HEK293T (cell line): ENCODE data around the gene SYCE3.

Source experiments
- CTCF ChIA-PET: fragments of 350-600 bp; formaldehyde crosslinking; extraction: SDS; loops from one replicate; lab custom pipeline; 2021; ENCODE audit warnings: antibody characterized with exemption, inconsistent platforms; lab: Yijun Ruan, JAX
- POLR2A ChIA-PET: fragments of 350-600 bp; formaldehyde crosslinking; extraction: SDS; loops from one replicate; lab custom pipeline; 2020; ENCODE audit warnings: antibody characterized with exemption, inconsistent platforms; lab: Yijun Ruan, JAX
- DNase-seq: peaks from one replicate; pipeline ENCODE4 v3.0.0; 2012; ENCODE audit warnings: mixed read lengths; ENCODE audit errors: extremely low spot score
- ARNT ChIP-seq: fragments of 450-650 bp; IDR thresholded peaks from 2 replicates; pipeline ENCODE4 v1.6.1; 2017; ENCODE audit warnings: mild to moderate bottlenecking
- BHLHE40 ChIP-seq: fragments of 450-650 bp; IDR thresholded peaks from 2 replicates; pipeline ENCODE4 v1.6.1; 2016; ENCODE audit warnings: mild to moderate bottlenecking, moderate library complexity, borderline replicate concordance
- CTBP1 ChIP-seq: fragments of 450-650 bp; IDR thresholded peaks from 2 replicates; pipeline ENCODE4 v1.6.1; 2016; ENCODE audit warnings: borderline replicate concordance
- ELF4 ChIP-seq: fragments of 450-650 bp; IDR thresholded peaks from 2 replicates; pipeline ENCODE4 v1.6.1; 2017; ENCODE audit warnings: antibody characterized with exemption
- FOXA1 ChIP-seq: fragments of 450-650 bp; IDR thresholded peaks from 2 replicates; pipeline ENCODE4 v1.6.1; 2016; ENCODE audit warnings: mild to moderate bottlenecking
- FOXK2 ChIP-seq: fragments of 450-650 bp; IDR thresholded peaks from 2 replicates; pipeline ENCODE4 v1.6.1; 2016; ENCODE audit warnings: mild to moderate bottlenecking
- FOXM1 ChIP-seq: fragments of 450-650 bp; IDR thresholded peaks from 2 replicates; pipeline ENCODE4 v1.6.1; 2017; ENCODE audit warnings: mild to moderate bottlenecking, borderline replicate concordance
- HDGF ChIP-seq: fragments of 450-650 bp; IDR thresholded peaks from 2 replicates; pipeline ENCODE4 v1.6.1; 2017; ENCODE audit warnings: antibody characterized with exemption, borderline replicate concordance
- L3MBTL2 ChIP-seq: fragments of 450-650 bp; conservative IDR thresholded peaks from 2 replicates; pipeline ENCODE4 v1.6.1; 2016; ENCODE audit warnings: mild to moderate bottlenecking
- LEF1 ChIP-seq: fragments of 450-650 bp; IDR thresholded peaks from 2 replicates; pipeline ENCODE4 v1.6.1; 2017; ENCODE audit warnings: mild to moderate bottlenecking, borderline replicate concordance
- NFRKB ChIP-seq: fragments of 450-650 bp; IDR thresholded peaks from 2 replicates; pipeline ENCODE4 v1.6.1; 2016; ENCODE audit warnings: mild to moderate bottlenecking, moderate library complexity
- PKNOX1 ChIP-seq: fragments of 450-650 bp; IDR thresholded peaks from 2 replicates; pipeline ENCODE4 v1.6.1; 2016
- SP1 ChIP-seq: fragments of 450-650 bp; IDR thresholded peaks from 2 replicates; pipeline ENCODE4 v1.6.1; 2017
- SUZ12 ChIP-seq: fragments of 450-650 bp; IDR thresholded peaks from 2 replicates; pipeline ENCODE4 v1.6.1; 2016; ENCODE audit warnings: mild to moderate bottlenecking
- TARDBP ChIP-seq: fragments of 450-650 bp; IDR thresholded peaks from 2 replicates; pipeline ENCODE4 v1.6.1; 2016
- ZNF384 ChIP-seq: fragments of 450-650 bp; IDR thresholded peaks from 2 replicates; pipeline ENCODE4 v1.6.1; 2016

Gene SYCE3

GRCh38 chr22:50587407-50587806 lies 24.7 kb upstream of the SYCE3 start:
- TF ChIP-seq ZNF384 (no peak), FOXK2 (no peak), NFRKB (no peak), FOXA1 (no peak), BHLHE40 (no peak), HDGF (no peak), CTBP1 (no peak)
- no peak for DNase-seq
- CTCF ChIA-PET: interaction anchor here (0.6 kb wide), 1 partner anchor 532 kb away, joined by 3 read pairs; no protein-coding TSS in a partner anchor
- POLR2A ChIA-PET: no interaction called here

GRCh38 chr22:50586416-50586815 lies 23.7 kb upstream of the SYCE3 start:
- ChIA-PET CTCF (no interaction called here), POLR2A (no interaction called here)
- TF ChIP-seq SP1 (no peak), NFRKB (no peak), L3MBTL2 (no peak)
- DNase-seq: no peak

- TF ChIP-seq ARNT (no peak), NFRKB (no peak), SP1 (no peak), FOXM1 (no peak), PKNOX1 (no peak), L3MBTL2 (no peak), CTBP1 (no peak), ELF4 (no peak), ZNF384 (no peak), SUZ12 (no peak), FOXK2 (no peak), BHLHE40 (no peak), TARDBP (no peak), HDGF (no peak)
- CTCF ChIA-PET: no interaction called here
- POLR2A ChIA-PET: interaction anchor here (1.0 kb wide), 1 partner anchor 9 kb away, joined by 4 read pairs; no protein-coding TSS in a partner anchor
- no peak for DNase-seq
Measured at GRCh38 chr22:50585781-50586180, 23.1 kb upstream of the SYCE3 start.

GRCh38 chr22:50585238-50585637 lies 22.5 kb upstream of the SYCE3 start:
- DNase-seq: no peak
- POLR2A ChIA-PET: interaction anchor here (1.0 kb wide), 1 partner anchor 9 kb away, joined by 4 read pairs; no protein-coding TSS in a partner anchor
- no peak for TF ChIP-seq SUZ12
- TF ChIP-seq FOXA1: no peak
- no peak for TF ChIP-seq CTBP1
- no peak for TF ChIP-seq FOXM1
- TF ChIP-seq L3MBTL2: no peak
- no peak for TF ChIP-seq HDGF
- TF ChIP-seq TARDBP: no peak
- TF ChIP-seq LEF1: no peak
- TF ChIP-seq ELF4: no peak
- TF ChIP-seq SP1: no peak
- no peak for TF ChIP-seq ARNT
- no peak for TF ChIP-seq FOXK2
- no peak for TF ChIP-seq NFRKB
- TF ChIP-seq BHLHE40: no peak
- no peak for TF ChIP-seq PKNOX1
- no peak for TF ChIP-seq ZNF384
- CTCF ChIA-PET: interaction anchor here (1.0 kb wide), 1 partner anchor 36 kb away, joined by 3 read pairs; no protein-coding TSS in a partner anchor

- no peak for TF ChIP-seq FOXA1
- TF ChIP-seq SUZ12: no peak
- no peak for TF ChIP-seq FOXK2
- no peak for TF ChIP-seq LEF1
- TF ChIP-seq FOXM1: no peak
- no peak for TF ChIP-seq ZNF384
- no peak for TF ChIP-seq SP1
- TF ChIP-seq CTBP1: no peak
- no peak for TF ChIP-seq TARDBP
- no peak for TF ChIP-seq NFRKB
- no peak for TF ChIP-seq HDGF
- no peak for TF ChIP-seq L3MBTL2
- no peak for TF ChIP-seq ARNT
- POLR2A ChIA-PET: interaction anchor here (1.0 kb wide), 1 partner anchor 8 kb away, joined by 4 read pairs; no protein-coding TSS in a partner anchor
- CTCF ChIA-PET: interaction anchor here (0.7 to 1.0 kb wide), 2 partner anchors 36 to 311 kb away, joined by 3 to 7 read pairs; no protein-coding TSS in a partner anchor
- no peak for DNase-seq
Measured at GRCh38 chr22:50584106-50585096, 21.7 kb upstream of the SYCE3 start.

- CTCF ChIA-PET: interaction anchor here (0.7 to 1.0 kb wide), 2 partner anchors 56 to 310 kb away, joined by 3 to 7 read pairs; no protein-coding TSS in a partner anchor
Measured at GRCh38 chr22:50583294-50583861, 20.7 kb upstream of the SYCE3 start.

More at GRCh38 chr22:50583294-50583861, 20.7 kb upstream of the SYCE3 start:
- POLR2A ChIA-PET: interaction anchor here (0.6 to 3.0 kb wide), 14 partner anchors 7 to 59 kb away, joined by 3 to 16 read pairs (median 4); partner anchors contain the start of genes ARSA, MAPK8IP2, SCO2 and SYCE3
- DNase-seq: no peak
- TF ChIP-seq SUZ12 (no peak), FOXA1 (no peak), CTBP1 (no peak), PKNOX1 (no peak), HDGF (no peak), FOXM1 (no peak), ELF4 (no peak), SP1 (no peak), ARNT (no peak), TARDBP (no peak)
